Activated T-cell treated with anti-CD3 and anti-CD28 coated beads, Interleukin-2, amount 50 U/mL, for 1 hour (primary cell): ENCODE data around the gene ZNF865.

Experiments used
- DNase-seq: peaks from one replicate; pipeline ENCODE4 v3.0.0-alpha.2; 2020

Gene ZNF865

GRCh38 chr19:55626350-55626749 lies 20.9 kb downstream of the ZNF865 start:
- peak; percentile 41 for DNase-seq

- DNase-seq: peak; percentile 65
Measured at GRCh38 chr19:55632463-55632834, 27.0 kb downstream of the ZNF865 start.

GRCh38 chr19:55633861-55634260 lies 28.4 kb downstream of the ZNF865 start:
- DNase-seq: no peak

- no peak for DNase-seq
Measured at GRCh38 chr19:55635334-55635717, 29.9 kb downstream of the ZNF865 start.

- no peak for DNase-seq
Measured at GRCh38 chr19:55635856-55636440, 30.5 kb downstream of the ZNF865 start.

- DNase-seq: no peak
Measured at GRCh38 chr19:55636723-55637122, 31.3 kb downstream of the ZNF865 start.

- no peak for DNase-seq
Measured at GRCh38 chr19:55637534-55637933, 32.1 kb downstream of the ZNF865 start.

GRCh38 chr19:55638864-55639359 lies 33.5 kb downstream of the ZNF865 start:
- peak; percentile 69 for DNase-seq

GRCh38 chr19:55640043-55640576 lies 34.7 kb downstream of the ZNF865 start:
- DNase-seq: peak; percentile 84

- DNase-seq: peak; percentile 73
Measured at GRCh38 chr19:55640577-55641425, 35.4 kb downstream of the ZNF865 start, which contains the start of gene ZNF580. Gene ZNF580 (plus strand): TSS chr19:55641002. CDS start chr19:55642509, 1,507 bp downstream.

GRCh38 chr19:55641426-55642152 lies 36.1 kb downstream of the ZNF865 start:
- no peak for DNase-seq

GRCh38 chr19:55642153-55643002 lies 36.9 kb downstream of the ZNF865 start:
- peak; percentile 51 for DNase-seq

GRCh38 chr19:55643003-55643886 lies 37.8 kb downstream of the ZNF865 start, which contains the start of gene ZNF581:
Gene ZNF581 (plus strand): TSS chr19:55643649. CDS start chr19:55644572, 923 bp downstream.
- peak; percentile 84 for DNase-seq

- DNase-seq: no peak
Measured at GRCh38 chr19:55643887-55644176, 38.4 kb downstream of the ZNF865 start.

- no peak for DNase-seq
Measured at GRCh38 chr19:55644191-55644833, 38.9 kb downstream of the ZNF865 start.

- DNase-seq: no peak
Measured at GRCh38 chr19:55644842-55645511, 39.5 kb downstream of the ZNF865 start.

- no peak for DNase-seq
Measured at GRCh38 chr19:55645512-55645881, 40.0 kb downstream of the ZNF865 start.

GRCh38 chr19:55646889-55647731 lies 41.7 kb downstream of the ZNF865 start:
- DNase-seq: no peak
